Vagina (tissue), 2 donors: ENCODE results near the gene ALLC. TPM values are rescaled to one million over a fixed set of nuclear protein-coding genes. Genes with fewer than 3 reads are reported as not detected.

Source experiments
- DNase-seq, 2 donors: peaks; one replicate each; pipeline ENCODE4 v3.0.0-alpha.2; 2017; ENCODE audit errors: extremely low spot score in 2 of 2
- H3K27ac ChIP-seq: fragments of 200-600 bp; sonication (generic); one replicate; pipeline ENCODE4 v1.5.1; 2019
- H3K27me3 ChIP-seq: fragments of 200-600 bp; sonication (generic); one replicate; pipeline ENCODE4 v1.5.1; 2019
- H3K36me3 ChIP-seq, 2 donors: fragments of 200-600 bp; sonication (generic); one replicate each; pipeline ENCODE4 v1.5.1; 2017 to 2019
- H3K4me1 ChIP-seq: fragments of 200-600 bp; sonication (generic); one replicate; pipeline ENCODE4 v1.5.1; 2019
- H3K4me3 ChIP-seq, 2 donors: fragments of 200-600 bp; sonication (generic); 1 replicate in 1 of 2; 2 replicates in 1 of 2; pipeline ENCODE4 v1.5.1; 2016 to 2019
- H3K9me3 ChIP-seq: fragments of 200-600 bp; sonication (generic); one replicate; pipeline ENCODE4 v1.5.1; 2019
- CTCF ChIP-seq, 3 experiments: fragments of 450-650 bp in 2 of 3; fragments of 200-600 bp in 1 of 3; sonication (generic) in 1 of 3; IDR thresholded peaks; one replicate each; pipeline ENCODE4 v1.5.1; 2017 to 2019; ENCODE audit warnings: antibody characterized with exemption in 3 of 3, mild to moderate bottlenecking in 2 of 3, moderate library complexity in 2 of 3
- POLR2A ChIP-seq, 2 donors: fragments of 450-650 bp; IDR thresholded peaks; one replicate each; pipeline ENCODE4 v1.6.1; 2017; ENCODE audit warnings: antibody characterized with exemption in 2 of 2, mild to moderate bottlenecking in 2 of 2, moderate library complexity in 2 of 2
- POLR2AphosphoS5 ChIP-seq, 2 donors: sonication (generic); formaldehyde crosslinking; IDR thresholded peaks; one replicate each; pipeline ENCODE4 v1.9.0; 2017; ENCODE audit warnings: antibody characterized with exemption in 2 of 2, mild to moderate bottlenecking in 2 of 2, low read depth in 1 of 2; ENCODE audit not compliant: insufficient read depth in 1 of 2
- intact Hi-C: fragments of 100-400 bp; cut with DNase I; formaldehyde crosslinking; loops from one replicate; pipeline ENCODE4 v1.15.1; 2023
- total RNA-seq: library from RNA; depleted of rRNA; stranded (reverse); fragments of >200 nt; gene quantifications from one replicate; pipeline ENCODE4 v1.2.3, GENCODE V29; 2016

ALLC gene
- total RNA-seq, 1 donor from 2014 or later, result not detected

- H3K27me3 ChIP-seq, result no peaks in the 10 kb centered on the region
- no peaks in the 10 kb centered on the region for H3K4me1 ChIP-seq
- no peaks in the 10 kb centered on the region for H3K9me3 ChIP-seq
- no peak overlapping the region for H3K27ac ChIP-seq
- H3K36me3 ChIP-seq, result no peaks in the 10 kb centered on the region
- H3K4me3 ChIP-seq, result no peak overlapping the region
- DNase-seq, result no peak
- intact Hi-C loops, result no loop called here
- no peak for TF ChIP-seq POLR2A (IDR thresholded peaks at IDR 0.05)
- TF ChIP-seq CTCF (IDR thresholded peaks at IDR 0.05), result no peak
- no peak for TF ChIP-seq POLR2AphosphoS5 (IDR thresholded peaks at IDR 0.05; ENCODE audit: insufficient read depth in 1 of 2, low read depth in 1 of 2)
These were observed 15.3 kb upstream of the ALLC start for GRCh38 chr2:3642521-3643215.

DNA sequence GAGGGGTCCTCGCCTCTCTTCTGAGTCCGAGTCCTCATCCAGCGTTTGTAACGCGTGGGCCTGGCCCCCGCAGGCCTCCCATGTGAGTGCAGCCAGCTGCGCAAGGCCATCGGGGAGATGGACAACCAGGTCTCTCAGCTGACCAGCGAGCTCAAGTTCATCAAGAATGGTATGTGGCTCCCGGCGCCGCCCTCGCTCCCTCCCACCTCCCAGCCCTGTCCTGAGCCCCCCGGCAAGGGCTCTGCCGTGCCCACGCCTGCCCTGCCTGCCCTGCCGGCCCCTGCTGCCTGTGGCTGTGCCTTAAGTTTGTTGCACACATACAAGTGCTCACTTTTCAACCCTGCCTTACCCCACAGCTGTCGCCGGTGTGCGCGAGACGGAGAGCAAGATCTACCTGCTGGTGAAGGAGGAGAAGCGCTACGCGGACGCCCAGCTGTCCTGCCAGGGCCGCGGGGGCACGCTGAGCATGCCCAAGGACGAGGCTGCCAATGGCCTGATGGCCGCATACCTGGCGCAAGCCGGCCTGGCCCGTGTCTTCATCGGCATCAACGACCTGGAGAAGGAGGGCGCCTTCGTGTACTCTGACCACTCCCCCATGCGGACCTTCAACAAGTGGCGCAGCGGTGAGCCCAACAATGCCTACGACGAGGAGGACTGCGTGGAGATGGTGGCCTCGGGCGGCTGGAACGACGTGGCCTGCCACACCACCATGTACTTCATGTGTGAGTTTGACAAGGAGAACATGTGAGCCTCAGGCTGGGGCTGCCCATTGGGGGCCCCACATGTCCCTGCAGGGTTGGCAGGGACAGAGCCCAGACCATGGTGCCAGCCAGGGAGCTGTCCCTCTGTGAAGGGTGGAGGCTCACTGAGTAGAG, 14.4 kb upstream of the ALLC start:
- no peak for DNase-seq
- no peaks in the 10 kb centered on the region for H3K27me3 ChIP-seq
- H3K9me3 ChIP-seq, result no peaks in the 10 kb centered on the region
- H3K4me1 ChIP-seq, result no peaks in the 10 kb centered on the region
- no peak overlapping the region for H3K27ac ChIP-seq
- TF ChIP-seq CTCF (IDR thresholded peaks at IDR 0.05) (no peak), POLR2AphosphoS5 (IDR thresholded peaks at IDR 0.05; ENCODE audit: insufficient read depth in 1 of 2, low read depth in 1 of 2) (no peak), POLR2A (IDR thresholded peaks at IDR 0.05) (no peak)
- no peak overlapping the region for H3K4me3 ChIP-seq
- no peaks in the 10 kb centered on the region for H3K36me3 ChIP-seq
- intact Hi-C loops, result no loop called here

DNA sequence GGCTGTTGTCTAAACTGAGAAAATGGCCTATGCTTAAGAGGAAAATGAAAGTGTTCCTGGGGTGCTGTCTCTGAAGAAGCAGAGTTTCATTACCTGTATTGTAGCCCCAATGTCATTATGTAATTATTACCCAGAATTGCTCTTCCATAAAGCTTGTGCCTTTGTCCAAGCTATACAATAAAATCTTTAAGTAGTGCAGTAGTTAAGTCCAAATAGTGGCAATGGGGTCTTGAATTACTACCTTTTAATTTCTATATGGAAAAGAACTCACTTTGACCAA, 13.8 kb upstream of the ALLC start:
- Histone ChIP-seq H3K4me3 (no peak overlapping the region), H3K27me3 (no peaks in the 10 kb centered on the region), H3K27ac (no peak overlapping the region), H3K36me3 (no peaks in the 10 kb centered on the region), H3K9me3 (no peaks in the 10 kb centered on the region), H3K4me1 (no peaks in the 10 kb centered on the region)
- TF ChIP-seq CTCF (IDR thresholded peaks at IDR 0.05) (no peak), POLR2A (IDR thresholded peaks at IDR 0.05) (no peak), POLR2AphosphoS5 (IDR thresholded peaks at IDR 0.05; ENCODE audit: insufficient read depth in 1 of 2, low read depth in 1 of 2) (no peak)
- DNase-seq, result no peak
- intact Hi-C loops, result no loop called here

- TF ChIP-seq POLR2AphosphoS5 (IDR thresholded peaks at IDR 0.05; ENCODE audit: insufficient read depth in 1 of 2, low read depth in 1 of 2) (no peak), POLR2A (IDR thresholded peaks at IDR 0.05) (no peak), CTCF (IDR thresholded peaks at IDR 0.05) (no peak)
- Histone ChIP-seq H3K4me1 (no peaks in the 10 kb centered on the region), H3K27me3 (no peaks in the 10 kb centered on the region), H3K9me3 (no peaks in the 10 kb centered on the region), H3K27ac (no peak overlapping the region), H3K36me3 (no peaks in the 10 kb centered on the region), H3K4me3 (no peak overlapping the region)
- DNase-seq, result no peak
- intact Hi-C loops, result no loop called here
These were observed 13.0 kb upstream of the ALLC start for GRCh38 chr2:3644891-3645605.
